ENCODE results near the gene BRD4. TPM values are rescaled to one million over a fixed set of nuclear protein-coding genes. Genes with fewer than 3 reads are reported as not detected.

The BRD4 gene
- total and polyA plus RNA-seq, 2 of the 13 experiments (the other 11 are each of a cell fraction or from before 2014, with no cell fraction given), result 10.5 to 11.4 TPM

DNA sequence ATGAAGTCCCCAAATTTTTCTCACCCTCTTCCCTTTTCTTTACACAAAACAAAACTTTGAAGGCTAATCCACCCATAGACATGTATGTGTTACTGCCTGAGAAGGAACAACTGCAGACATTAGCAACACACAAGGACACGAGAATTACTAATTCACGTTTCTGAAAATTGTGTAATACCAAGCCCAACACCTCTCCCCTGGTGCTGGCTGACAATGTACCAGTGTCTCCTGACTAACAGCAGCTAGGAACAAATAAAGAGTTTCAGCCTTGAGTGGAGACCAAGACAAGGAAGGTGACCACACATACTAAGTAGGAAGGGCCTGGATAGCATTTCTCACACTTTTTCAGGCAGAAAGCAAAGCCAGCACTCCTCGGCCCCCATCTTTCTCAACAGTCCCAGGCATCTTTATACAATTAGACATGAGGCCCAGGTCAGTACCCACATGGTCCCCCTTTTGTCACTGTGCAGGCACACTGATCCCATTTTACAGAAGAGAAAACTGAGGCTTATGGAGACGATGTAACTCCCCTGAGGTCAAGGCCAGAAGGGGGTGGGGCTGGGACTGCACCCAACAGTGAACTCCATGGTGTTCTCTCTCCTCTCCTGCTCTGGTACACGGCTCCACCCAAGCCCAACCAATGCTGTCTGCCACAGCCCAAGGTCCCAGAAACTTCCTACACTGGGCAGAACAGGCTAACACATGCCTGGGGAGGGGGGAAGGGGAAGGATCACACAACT lies 8.7 kb downstream of the BRD4 start (continued):
- TF ChIP-seq, protein P1, sequence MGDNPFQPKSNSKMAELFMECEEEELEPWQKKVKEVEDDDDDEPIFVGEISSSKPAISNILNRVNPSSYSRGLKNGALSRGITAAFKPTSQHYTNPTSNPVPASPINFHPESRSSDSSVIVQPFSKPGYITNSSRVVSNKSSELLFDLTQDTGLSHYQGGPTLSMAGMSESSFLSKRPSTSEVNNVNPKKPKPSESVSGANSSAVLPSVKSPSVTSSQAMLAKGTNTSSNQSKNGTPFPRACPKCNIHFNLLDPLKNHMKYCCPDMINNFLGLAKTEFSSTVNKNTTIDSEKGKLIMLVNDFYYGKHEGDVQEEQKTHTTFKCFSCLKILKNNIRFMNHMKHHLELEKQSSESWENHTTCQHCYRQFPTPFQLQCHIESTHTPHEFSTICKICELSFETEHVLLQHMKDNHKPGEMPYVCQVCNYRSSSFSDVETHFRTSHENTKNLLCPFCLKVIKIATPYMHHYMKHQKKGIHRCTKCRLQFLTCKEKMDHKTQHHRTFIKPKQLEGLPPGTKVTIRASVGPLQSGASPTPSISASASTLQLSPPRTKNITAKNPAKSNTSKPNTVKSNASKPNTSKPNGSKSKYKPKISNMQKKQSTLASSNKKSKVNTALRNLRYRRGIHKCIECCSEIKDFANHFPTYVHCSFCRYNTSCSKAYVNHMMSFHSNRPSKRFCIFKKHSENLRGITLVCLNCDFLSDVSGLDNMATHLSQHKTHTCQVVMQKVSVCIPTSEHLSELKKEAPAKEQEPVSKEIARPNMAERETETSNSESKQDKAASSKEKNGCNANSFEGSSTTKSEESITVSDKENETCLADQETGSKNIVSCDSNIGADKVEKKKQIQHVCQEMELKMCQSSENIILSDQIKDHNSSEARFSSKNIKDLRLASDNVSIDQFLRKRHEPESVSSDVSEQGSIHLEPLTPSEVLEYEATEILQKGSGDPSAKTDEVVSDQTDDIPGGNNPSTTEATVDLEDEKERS (CRISPR knock-in tag; IDR thresholded peaks at IDR 0.05), result no peak
- TF ChIP-seq RORA (CRISPR knock-in tag; IDR thresholded peaks at IDR 0.05), result no peak
- no peak for TF ChIP-seq JDP2 (CRISPR knock-in tag; IDR thresholded peaks at IDR 0.05; ENCODE audit: borderline replicate concordance)
- no peak for TF ChIP-seq HNRNPL (IDR thresholded peaks at IDR 0.05; ENCODE audit: low read depth, low read length)
- no peak for TF ChIP-seq MED8 (CRISPR knock-in tag; IDR thresholded peaks at IDR 0.05; ENCODE audit: insufficient replicate concordance)
- no peak for TF ChIP-seq ZNF335 (CRISPR knock-in tag; IDR thresholded peaks at IDR 0.05)
- TF ChIP-seq, protein P2, sequence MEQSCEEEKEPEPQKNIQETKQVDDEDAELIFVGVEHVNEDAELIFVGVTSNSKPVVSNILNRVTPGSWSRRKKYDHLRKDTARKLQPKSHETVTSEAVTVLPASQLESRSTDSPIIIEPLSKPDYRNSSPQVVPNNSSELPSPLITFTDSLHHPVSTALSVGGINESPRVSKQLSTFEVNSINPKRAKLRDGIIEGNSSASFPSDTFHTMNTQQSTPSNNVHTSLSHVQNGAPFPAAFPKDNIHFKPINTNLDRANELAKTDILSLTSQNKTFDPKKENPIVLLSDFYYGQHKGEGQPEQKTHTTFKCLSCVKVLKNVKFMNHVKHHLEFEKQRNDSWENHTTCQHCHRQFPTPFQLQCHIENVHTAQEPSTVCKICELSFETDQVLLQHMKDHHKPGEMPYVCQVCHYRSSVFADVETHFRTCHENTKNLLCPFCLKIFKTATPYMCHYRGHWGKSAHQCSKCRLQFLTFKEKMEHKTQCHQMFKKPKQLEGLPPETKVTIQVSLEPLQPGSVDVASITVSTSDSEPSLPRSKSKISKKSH (CRISPR knock-in tag; IDR thresholded peaks at IDR 0.05; ENCODE audit: borderline replicate concordance), result no peak
- no peak for TF ChIP-seq ZSCAN30 (CRISPR knock-in tag; IDR thresholded peaks at IDR 0.05)
- no peak for TF ChIP-seq HMG20B (CRISPR knock-in tag; conservative IDR thresholded peaks at IDR 0.05)
- TF ChIP-seq, protein P3, sequence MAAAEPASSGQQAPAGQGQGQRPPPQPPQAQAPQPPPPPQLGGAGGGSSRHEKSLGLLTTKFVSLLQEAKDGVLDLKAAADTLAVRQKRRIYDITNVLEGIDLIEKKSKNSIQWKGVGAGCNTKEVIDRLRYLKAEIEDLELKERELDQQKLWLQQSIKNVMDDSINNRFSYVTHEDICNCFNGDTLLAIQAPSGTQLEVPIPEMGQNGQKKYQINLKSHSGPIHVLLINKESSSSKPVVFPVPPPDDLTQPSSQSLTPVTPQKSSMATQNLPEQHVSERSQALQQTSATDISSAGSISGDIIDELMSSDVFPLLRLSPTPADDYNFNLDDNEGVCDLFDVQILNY (CRISPR knock-in tag; conservative IDR thresholded peaks at IDR 0.05), result no peak
- TF ChIP-seq, protein P4, sequence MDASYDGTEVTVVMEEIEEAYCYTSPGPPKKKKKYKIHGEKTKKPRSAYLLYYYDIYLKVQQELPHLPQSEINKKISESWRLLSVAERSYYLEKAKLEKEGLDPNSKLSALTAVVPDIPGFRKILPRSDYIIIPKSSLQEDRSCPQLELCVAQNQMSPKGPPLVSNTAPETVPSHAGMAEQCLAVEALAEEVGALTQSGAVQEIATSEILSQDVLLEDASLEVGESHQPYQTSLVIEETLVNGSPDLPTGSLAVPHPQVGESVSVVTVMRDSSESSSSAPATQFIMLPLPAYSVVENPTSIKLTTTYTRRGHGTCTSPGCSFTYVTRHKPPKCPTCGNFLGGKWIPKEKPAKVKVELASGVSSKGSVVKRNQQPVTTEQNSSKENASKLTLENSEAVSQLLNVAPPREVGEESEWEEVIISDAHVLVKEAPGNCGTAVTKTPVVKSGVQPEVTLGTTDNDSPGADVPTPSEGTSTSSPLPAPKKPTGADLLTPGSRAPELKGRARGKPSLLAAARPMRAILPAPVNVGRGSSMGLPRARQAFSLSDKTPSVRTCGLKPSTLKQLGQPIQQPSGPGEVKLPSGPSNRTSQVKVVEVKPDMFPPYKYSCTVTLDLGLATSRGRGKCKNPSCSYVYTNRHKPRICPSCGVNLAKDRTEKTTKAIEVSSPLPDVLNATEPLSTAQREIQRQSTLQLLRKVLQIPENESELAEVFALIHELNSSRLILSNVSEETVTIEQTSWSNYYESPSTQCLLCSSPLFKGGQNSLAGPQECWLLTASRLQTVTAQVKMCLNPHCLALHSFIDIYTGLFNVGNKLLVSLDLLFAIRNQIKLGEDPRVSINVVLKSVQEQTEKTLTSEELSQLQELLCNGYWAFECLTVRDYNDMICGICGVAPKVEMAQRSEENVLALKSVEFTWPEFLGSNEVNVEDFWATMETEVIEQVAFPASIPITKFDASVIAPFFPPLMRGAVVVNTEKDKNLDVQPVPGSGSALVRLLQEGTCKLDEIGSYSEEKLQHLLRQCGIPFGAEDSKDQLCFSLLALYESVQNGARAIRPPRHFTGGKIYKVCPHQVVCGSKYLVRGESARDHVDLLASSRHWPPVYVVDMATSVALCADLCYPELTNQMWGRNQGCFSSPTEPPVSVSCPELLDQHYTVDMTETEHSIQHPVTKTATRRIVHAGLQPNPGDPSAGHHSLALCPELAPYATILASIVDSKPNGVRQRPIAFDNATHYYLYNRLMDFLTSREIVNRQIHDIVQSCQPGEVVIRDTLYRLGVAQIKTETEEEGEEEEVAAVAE (CRISPR knock-in tag; IDR thresholded peaks at IDR 0.05; ENCODE audit: borderline replicate concordance), result no peak
- TF ChIP-seq, protein P5, sequence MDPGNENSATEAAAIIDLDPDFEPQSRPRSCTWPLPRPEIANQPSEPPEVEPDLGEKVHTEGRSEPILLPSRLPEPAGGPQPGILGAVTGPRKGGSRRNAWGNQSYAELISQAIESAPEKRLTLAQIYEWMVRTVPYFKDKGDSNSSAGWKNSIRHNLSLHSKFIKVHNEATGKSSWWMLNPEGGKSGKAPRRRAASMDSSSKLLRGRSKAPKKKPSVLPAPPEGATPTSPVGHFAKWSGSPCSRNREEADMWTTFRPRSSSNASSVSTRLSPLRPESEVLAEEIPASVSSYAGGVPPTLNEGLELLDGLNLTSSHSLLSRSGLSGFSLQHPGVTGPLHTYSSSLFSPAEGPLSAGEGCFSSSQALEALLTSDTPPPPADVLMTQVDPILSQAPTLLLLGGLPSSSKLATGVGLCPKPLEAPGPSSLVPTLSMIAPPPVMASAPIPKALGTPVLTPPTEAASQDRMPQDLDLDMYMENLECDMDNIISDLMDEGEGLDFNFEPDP (CRISPR knock-in tag; conservative IDR thresholded peaks at IDR 0.05), result no peak
- no peak for TF ChIP-seq HDAC6 (IDR thresholded peaks at IDR 0.05; ENCODE audit: low read depth, low read length)
- TF ChIP-seq ZNF790 (CRISPR knock-in tag; IDR thresholded peaks at IDR 0.05; ENCODE audit: borderline replicate concordance), result no peak
- no peak for TF ChIP-seq RFX3 (CRISPR knock-in tag; IDR thresholded peaks at IDR 0.05)
- no peak for TF ChIP-seq KLF15 (CRISPR knock-in tag; IDR thresholded peaks at IDR 0.05; ENCODE audit: borderline replicate concordance)
